Urothelium cell line (cell line): ENCODE data around the gene TMEM161A.
"Not testable (repeated sequence)": the region's sequence is repeated elsewhere in the genome, so short reads cannot be mapped to it uniquely, and the experiment has no call there.

Source experiments
- DNase-seq: peaks from one replicate; pipeline ENCODE4 v3.0.0; 2011; ENCODE audit warnings: low spot score, mixed read lengths
- FAIRE-seq: peaks from 2 replicates; lab custom pipeline; 2011; peaks lifted over from hg19 to GRCh38; lab: Jason Lieb, UNC

Gene TMEM161A

GRCh38 chr19:19155495-19156219 is 17.4 kb upstream of the TMEM161A start:
- no peak for DNase-seq
- no peak for FAIRE-seq

GRCh38 chr19:19154768-19155494 is 16.7 kb upstream of the TMEM161A start:
- DNase-seq = no peak
- no peak for FAIRE-seq

- no peak for FAIRE-seq
- no peak for DNase-seq
Observed at GRCh38 chr19:19152668-19153384, 14.5 kb upstream of the TMEM161A start.

- DNase-seq (no peak), FAIRE-seq (no peak)
Observed at GRCh38 chr19:19151418-19151817, 13.1 kb upstream of the TMEM161A start.

GRCh38 chr19:19149435-19149834 is 11.2 kb upstream of the TMEM161A start:
- FAIRE-seq (no peak), DNase-seq (no peak)

GRCh38 chr19:19148504-19148903 is 10.2 kb upstream of the TMEM161A start:
- FAIRE-seq, DNase-seq: not testable (repeated sequence)

- FAIRE-seq (no peak), DNase-seq (no peak)
Observed at GRCh38 chr19:19147344-19147743, 9.1 kb upstream of the TMEM161A start.

GRCh38 chr19:19146865-19147264 is 8.6 kb upstream of the TMEM161A start:
- DNase-seq = no peak
- FAIRE-seq = no peak

GRCh38 chr19:19145684-19146608 is 7.7 kb upstream of the TMEM161A start:
- DNase-seq (peak; percentile 66), FAIRE-seq (no peak)

GRCh38 chr19:19145281-19145680 is 7.0 kb upstream of the TMEM161A start:
- no peak for FAIRE-seq
- DNase-seq = no peak

- no peak for FAIRE-seq
- no peak for DNase-seq
Observed at GRCh38 chr19:19142347-19142746, 4.1 kb upstream of the TMEM161A start.

- no peak for DNase-seq
- no peak for FAIRE-seq
Observed at GRCh38 chr19:19140476-19140875, 2.2 kb upstream of the TMEM161A start.

- FAIRE-seq (no peak), DNase-seq (no peak)
Observed at GRCh38 chr19:19139876-19140229, 1.6 kb upstream of the TMEM161A start.

- no peak for DNase-seq
Observed at GRCh38 chr19:19137556-19138108, 646 bp downstream of the TMEM161A start.

GRCh38 chr19:19135713-19136112 is 2.6 kb downstream of the TMEM161A start:
- FAIRE-seq, DNase-seq: not testable (repeated sequence)

More at GRCh38 chr19:19137556-19138108, 646 bp downstream of the TMEM161A start:
- no peak for FAIRE-seq

- no peak for FAIRE-seq
Observed at GRCh38 chr19:19134687-19135158, 3.6 kb downstream of the TMEM161A start.

GRCh38 chr19:19133985-19134384 is 4.3 kb downstream of the TMEM161A start:
- DNase-seq (no peak), FAIRE-seq (no peak)

More at GRCh38 chr19:19134687-19135158, 3.6 kb downstream of the TMEM161A start:
- DNase-seq = no peak

- FAIRE-seq = no peak
- DNase-seq = no peak
Observed at GRCh38 chr19:19132912-19133311, 5.4 kb downstream of the TMEM161A start.

GRCh38 chr19:19131989-19132388 is 6.3 kb downstream of the TMEM161A start:
- FAIRE-seq (no peak), DNase-seq (no peak)

- no peak for FAIRE-seq
- DNase-seq = no peak
Observed at GRCh38 chr19:19126102-19126501, 12.2 kb downstream of the TMEM161A start.
